Stimulated activated CD8-positive, alpha-beta memory T cell treated with anti-CD3 and anti-CD28 coated beads, Interleukin-12 subunit alpha, Interleukin-12 subunit beta, amount 100 ng/mL, for 4 hours (primary cell): ENCODE data around the gene MIS18A.
"Not testable (repeated sequence)": the region's sequence is repeated elsewhere in the genome, so short reads cannot be mapped to it uniquely, and the experiment has no call there.

Experiments
- DNase-seq: peaks from one replicate; pipeline ENCODE4 v3.0.0-alpha.2; 2020; ENCODE audit warnings: low read depth

MIS18A gene, protein sequence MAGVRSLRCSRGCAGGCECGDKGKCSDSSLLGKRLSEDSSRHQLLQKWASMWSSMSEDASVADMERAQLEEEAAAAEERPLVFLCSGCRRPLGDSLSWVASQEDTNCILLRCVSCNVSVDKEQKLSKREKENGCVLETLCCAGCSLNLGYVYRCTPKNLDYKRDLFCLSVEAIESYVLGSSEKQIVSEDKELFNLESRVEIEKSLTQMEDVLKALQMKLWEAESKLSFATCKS

DNA sequence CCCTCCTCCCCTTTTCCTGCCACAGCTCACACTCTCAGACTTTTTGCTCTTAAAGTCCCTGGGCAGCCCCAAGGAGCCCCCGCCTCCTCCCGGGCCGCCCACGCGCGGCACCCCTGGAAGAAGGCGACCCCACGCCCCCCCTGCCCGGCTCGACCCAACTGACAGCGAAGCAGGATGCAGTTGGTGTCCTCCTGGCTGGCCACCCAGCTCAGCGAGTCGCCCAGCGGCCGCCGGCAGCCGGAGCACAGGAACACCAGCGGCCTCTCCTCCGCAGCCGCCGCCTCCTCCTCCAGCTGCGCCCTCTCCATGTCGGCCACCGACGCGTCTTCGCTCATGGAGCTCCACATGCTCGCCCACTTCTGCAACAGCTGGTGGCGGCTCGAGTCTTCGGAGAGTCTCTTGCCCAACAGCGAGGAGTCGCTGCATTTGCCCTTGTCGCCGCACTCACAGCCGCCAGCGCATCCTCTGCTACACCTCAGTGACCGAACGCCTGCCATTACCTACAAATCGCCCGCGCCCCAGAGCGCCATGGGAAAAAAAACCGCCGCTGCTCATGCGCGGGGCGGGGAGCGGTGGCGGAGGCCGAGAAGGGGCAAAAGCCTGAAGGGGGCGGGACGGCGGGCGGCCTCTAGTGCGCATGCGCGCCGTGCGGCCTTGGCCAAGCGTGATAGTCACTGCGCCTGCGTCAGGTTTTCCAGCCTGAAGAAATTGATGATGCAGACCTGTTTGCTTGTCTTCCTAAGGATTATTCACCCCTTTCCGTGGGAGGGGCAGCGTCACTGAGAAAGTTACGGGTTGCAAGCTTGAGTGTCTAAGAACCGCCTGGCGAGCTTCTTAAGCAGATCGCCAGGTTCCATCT is at the start of gene MIS18A:
Gene MIS18A (minus strand): TSS at position 532 of the 859 bp plus-strand sequence. CDS start 35 bp downstream, at position 497.
- DNase-seq = peak; percentile 98

- no peak for DNase-seq
These were observed 49.7 kb upstream of the MIS18A start for GRCh38 chr21:32328595-32328994.

DNA sequence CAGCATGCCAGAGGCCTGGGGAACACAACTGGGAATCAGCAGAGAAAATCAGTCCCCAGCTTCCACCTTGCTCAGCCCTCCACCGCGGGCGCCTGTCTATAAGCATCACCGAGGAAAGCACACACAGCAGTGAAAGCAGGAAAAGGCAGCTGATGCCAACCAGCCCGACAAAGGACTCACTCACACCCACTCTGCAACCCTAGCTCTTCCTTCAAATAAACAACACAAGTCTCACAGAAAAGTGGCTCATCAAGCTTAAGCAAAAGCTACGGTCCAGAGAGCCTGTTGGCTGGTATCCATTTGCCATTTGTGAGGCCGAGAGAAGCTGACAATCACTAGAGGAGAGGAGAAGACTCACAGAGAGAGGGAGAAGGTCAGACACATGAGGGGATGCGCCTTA is 46.9 kb upstream of the MIS18A start:
- DNase-seq = no peak

DNA sequence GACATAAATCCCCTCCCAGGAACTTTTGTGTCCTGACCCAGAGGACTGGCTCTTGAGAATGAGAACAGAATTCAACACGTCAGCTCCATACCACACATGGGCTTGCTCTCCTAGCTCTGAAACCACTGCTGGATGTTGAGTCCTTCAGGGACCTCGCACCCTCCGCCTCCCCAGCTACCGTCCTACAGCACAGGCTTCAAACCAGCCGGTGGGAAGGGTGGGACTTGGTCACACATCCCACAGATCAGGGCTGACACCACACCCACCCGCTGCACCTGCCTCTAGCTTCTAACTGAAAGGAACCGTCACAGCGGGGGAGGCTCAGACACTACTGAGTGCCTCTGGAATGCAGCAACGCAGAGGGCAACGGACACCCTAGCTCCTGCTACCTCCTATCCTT is 43.8 kb upstream of the MIS18A start:
- DNase-seq = no peak

GRCh38 chr21:32322103-32322502 is 43.3 kb upstream of the MIS18A start:
- DNase-seq = no peak

DNA sequence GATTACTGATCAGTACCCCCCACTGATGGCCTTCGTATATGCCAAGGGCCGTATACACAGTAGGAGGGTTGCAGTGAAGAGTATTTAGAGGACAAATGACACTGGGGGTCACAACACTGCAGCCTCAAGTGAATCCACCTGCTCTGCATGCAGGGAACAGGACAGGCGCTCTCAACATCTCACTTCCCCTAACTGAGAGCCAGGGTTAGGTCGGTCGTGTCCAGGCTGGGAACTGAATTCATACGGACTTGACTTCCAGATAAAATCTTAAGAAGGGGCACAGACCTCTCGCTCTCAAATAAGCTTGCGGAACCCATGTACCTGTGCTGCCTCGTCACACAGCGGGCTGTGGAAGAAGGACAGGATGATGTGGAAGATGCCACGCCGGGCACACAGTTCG is 42.6 kb upstream of the MIS18A start:
- DNase-seq = no peak

DNA sequence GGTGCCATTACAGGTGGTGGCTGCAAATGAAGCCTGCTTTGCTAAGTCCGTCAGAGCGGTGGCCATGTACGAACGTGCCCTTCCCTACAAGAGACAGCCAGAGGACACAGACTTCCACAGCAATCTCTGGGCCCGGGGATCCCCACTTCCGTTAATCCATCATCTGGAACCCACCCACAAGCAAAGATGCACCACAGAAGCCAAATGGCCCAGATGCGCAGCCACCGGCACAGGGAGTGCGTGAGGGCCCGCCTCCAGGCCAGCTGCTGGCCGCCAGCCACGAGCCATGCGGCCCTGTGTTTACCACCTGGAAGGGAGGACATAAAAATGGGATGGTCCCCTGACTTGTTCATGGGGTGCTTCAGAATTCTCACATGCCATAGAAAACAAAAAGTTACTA is 41.9 kb upstream of the MIS18A start:
- DNase-seq = no peak

GRCh38 chr21:32320059-32320458 is 41.2 kb upstream of the MIS18A start:
- DNase-seq = no peak

GRCh38 chr21:32319012-32319411 is 40.2 kb upstream of the MIS18A start:
- no peak for DNase-seq

DNA sequence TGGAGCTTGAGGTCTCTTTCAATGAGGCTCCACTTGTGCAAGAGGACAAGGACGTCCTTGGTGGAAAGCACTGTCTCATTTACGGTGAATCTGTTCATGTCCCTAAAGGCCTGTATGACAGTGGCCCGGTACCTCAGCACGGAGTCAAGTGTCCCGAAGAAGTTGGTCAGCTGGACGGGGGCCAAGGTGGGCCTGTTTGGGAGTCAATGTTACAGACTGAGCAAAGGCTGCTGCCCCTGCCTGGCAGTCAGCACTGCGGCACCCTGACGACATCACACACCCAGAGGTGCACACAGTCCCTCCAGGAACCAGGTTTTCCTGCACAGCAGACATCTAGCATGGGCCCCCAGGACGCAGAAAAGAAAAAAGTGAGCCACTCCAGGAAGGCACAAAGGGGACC is 38.9 kb upstream of the MIS18A start:
- DNase-seq = no peak

DNA sequence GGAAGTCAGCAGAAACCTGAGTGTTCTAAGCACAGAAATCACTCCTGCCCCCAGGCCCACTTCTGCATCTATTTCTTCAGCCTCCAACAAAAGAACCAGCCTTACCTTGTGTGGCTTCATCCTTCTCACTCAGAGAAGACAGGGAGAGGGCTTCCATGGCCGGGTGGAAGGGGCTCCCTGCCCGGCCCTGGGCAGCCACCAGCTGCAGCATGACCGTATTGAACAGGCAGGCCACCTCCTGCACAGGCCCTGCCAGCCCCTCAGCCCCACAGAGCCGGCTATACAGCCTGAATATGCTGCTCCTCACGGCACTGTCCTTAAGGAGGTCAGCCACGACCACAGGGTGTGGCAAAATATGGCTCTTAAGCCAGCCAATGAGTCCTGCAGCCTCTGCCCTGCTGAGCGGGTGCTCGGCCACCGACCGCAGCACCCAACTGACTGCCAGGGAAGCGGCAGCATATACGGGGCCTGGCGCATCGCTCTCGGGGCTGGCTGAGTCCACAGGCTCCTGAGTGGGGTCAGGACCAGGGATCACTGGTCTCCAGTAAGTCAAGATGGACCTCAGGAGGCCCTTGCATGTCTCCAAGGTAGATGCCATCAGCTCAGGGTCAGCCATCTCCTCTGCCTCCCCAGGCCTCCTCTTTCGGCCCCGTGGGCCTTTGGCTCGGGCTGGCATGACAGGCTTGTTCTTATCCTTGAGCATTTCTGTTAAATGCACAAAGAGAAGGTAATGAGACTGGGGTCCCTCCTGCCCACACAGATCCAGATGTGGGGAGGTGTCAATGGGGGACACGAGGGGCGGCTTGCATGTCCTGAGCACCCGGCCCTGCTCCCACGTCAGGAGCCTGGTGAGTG is 37.7 kb upstream of the MIS18A start:
- DNase-seq = no peak

DNA sequence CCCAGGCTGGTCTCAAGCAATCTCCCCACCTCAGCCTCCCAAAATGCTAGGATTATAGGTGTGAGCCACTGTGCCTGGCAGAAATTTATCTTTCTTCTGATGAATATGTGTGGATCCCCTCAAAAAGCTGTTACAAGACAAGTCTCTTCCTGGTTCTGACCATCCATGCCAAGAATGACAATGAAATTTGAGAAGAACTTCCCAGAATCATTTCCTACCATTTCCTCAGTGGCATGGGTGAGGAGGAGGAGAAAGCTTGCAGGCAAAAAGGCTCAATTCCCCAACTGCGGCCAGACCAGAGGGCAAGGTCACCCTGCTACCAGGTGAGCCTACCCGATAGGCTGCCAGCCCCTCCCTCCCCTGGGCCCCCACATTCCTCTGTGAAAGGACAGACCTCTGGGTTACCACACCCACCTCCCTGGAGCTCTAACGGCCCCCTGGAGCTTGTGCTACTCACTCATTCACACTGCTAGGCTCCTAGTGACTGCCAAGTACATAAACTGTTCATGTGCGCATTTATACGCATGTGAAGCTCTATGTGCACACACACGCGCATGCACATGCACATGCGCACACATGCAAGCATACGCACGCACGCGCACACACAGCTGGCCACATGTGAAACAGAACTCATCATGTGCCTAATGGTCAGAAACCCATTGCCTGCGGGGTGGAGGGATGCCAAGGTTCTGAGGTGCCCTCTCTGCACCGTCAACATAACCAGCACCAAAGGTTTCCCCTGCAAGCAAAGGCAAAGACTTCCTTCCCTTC is 36.8 kb upstream of the MIS18A start:
- DNase-seq = no peak

- no peak for DNase-seq
These were observed 36.0 kb upstream of the MIS18A start for GRCh38 chr21:32314806-32315205.

- no peak for DNase-seq
These were observed 34.1 kb upstream of the MIS18A start for GRCh38 chr21:32312976-32313375.

DNA sequence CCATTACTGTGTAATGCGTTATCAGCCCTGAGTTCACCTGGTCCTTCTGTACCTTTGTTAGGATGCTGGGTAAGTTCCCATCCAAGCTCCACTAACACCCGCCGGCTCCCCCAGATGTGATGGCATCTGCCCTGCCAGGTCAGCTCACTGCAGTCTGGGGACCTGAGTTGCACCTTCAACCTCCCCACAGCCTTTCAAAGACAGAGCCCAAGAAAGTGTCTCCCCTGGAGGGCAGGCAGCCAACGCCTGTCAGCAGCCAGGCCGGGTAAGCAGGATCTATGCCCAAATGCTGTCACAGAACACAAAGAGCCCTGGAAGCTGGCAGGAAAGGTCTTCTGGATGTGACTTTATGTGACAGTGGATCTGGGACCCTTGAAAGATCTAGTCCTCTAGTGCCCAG is 33.5 kb upstream of the MIS18A start:
- no peak for DNase-seq

DNA sequence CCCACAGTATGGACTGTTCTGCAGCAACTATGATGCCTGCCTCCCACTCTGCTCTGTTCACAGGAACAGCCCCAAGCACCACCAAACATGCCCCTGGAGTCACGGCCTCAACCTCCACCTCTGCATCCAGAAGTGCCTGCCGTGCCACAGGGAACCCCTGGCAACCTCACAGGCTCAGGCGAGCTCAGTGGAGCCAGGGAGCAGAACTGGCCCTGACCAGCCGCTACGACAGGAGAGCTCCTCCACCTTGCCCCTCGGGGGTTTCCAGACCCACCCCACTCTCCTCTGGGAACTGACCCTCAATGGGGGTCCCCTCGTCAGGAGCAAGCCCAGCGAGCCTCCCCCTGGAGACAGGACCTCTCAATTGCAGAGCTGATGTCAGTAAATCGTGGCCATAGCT is 32.8 kb upstream of the MIS18A start:
- no peak for DNase-seq

DNA sequence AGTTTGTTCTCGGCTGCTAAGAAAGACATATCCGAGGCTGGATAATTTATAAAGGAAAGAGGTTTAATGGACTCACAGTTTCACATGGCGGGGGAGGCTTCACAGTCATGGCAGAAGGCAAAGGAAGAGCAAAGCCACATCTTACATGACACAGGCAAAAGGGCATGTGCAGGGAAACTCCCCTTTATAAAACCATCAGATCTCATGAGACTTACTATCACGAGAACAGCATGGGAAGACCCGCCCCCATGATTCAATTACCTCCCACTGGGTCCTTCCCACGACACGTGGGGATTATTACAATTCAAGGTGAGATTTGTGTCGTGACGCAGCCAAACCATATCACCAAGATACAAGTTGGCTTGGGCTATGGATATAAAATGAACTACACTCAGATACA is 32.1 kb upstream of the MIS18A start:
- not testable (repeated sequence) for DNase-seq

- no peak for DNase-seq
These were observed 31.1 kb upstream of the MIS18A start for GRCh38 chr21:32309906-32310460.

GRCh38 chr21:32308696-32309095 is 29.8 kb upstream of the MIS18A start:
- no peak for DNase-seq

DNA sequence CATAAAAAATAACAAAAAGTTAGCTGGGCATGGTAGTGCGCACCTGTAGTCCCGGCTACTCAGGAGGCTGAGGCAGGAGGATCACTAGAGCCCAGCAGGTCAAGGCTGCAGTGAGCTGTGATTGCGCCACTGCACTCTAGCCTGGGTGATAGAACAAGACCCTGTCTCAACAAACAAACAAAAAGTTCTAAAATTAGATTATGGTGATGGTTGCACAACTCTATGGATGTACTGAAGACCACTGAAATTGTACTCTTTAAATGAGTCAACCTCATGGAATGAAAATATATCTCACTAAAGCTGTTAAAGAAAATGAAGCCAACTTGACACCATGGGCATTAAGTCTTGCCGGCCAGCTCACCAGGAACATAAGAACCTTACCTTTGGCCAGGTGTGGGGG is 28.9 kb upstream of the MIS18A start:
- DNase-seq = no peak

- no peak for DNase-seq
These were observed 27.4 kb upstream of the MIS18A start for GRCh38 chr21:32306021-32306780.
